HUES64 (cell line): ENCODE data around the gene TARS3.

ENCODE experiments used
- H3K27ac ChIP-seq: 2 replicates; pipeline ENCODE4 v1.7.0; 2013; ENCODE audit warnings: low read depth, low read length, inconsistent platforms
- H3K27me3 ChIP-seq: 2 replicates; pipeline ENCODE4 v1.6.1; 2013; ENCODE audit warnings: mild to moderate bottlenecking, low read length; ENCODE audit not compliant: insufficient read depth
- H3K36me3 ChIP-seq: 2 replicates; pipeline ENCODE4 v1.6.1; 2013; ENCODE audit warnings: mild to moderate bottlenecking, low read length; ENCODE audit not compliant: insufficient read depth
- H3K4me1 ChIP-seq: 2 replicates; pipeline ENCODE4 v1.6.1; 2013; ENCODE audit warnings: mild to moderate bottlenecking, low read length, moderate library complexity; ENCODE audit not compliant: insufficient read depth
- H3K4me3 ChIP-seq: 2 replicates; pipeline ENCODE4 v1.5.1; 2013; ENCODE audit warnings: mild to moderate bottlenecking, low read length, moderate library complexity
- H3K9ac ChIP-seq: 2 replicates; pipeline ENCODE4 v1.6.1; 2013; ENCODE audit warnings: mild to moderate bottlenecking, low read depth, low read length
- H3K9me3 ChIP-seq: 2 replicates; pipeline ENCODE4 v1.6.1; 2013; ENCODE audit warnings: low read depth, low read length; ENCODE audit not compliant: insufficient read depth
- WGBS: fragments of 150-250, 120-280 bp; methylation state at CpG from one replicate; pipeline ENCODE4 v1.1.7; 2013; ENCODE audit warnings: missing lambda C conversion rate; 5-methylcytosine and 5-hydroxymethylcytosine counted together

Gene TARS3

GRCh38 chr15:101697488-101697887 lies 26.8 kb downstream of the TARS3 start:
- H3K27ac ChIP-seq, result no peak overlapping the region
- H3K36me3 ChIP-seq, result peaks cover 46% of the 10 kb centered on the region
- H3K9ac ChIP-seq, result no peak overlapping the region
- WGBS, result 97% methylated on average over 7 of the region's 7 CpGs
- H3K4me1 ChIP-seq, result no peaks in the 10 kb centered on the region
- no peaks in the 10 kb centered on the region for H3K9me3 ChIP-seq
- H3K4me3 ChIP-seq, result no peak overlapping the region
- no peaks in the 10 kb centered on the region for H3K27me3 ChIP-seq

- Histone ChIP-seq H3K4me3 (no peak overlapping the region), H3K9me3 (no peaks in the 10 kb centered on the region), H3K27ac (no peak overlapping the region), H3K4me1 (no peaks in the 10 kb centered on the region), H3K9ac (no peak overlapping the region), H3K36me3 (peaks cover 45% of the 10 kb centered on the region), H3K27me3 (no peaks in the 10 kb centered on the region)
- 100% methylated on average over 1 of the region's 1 CpG for WGBS
Measured at GRCh38 chr15:101696829-101697228, 27.4 kb downstream of the TARS3 start.

- no peak overlapping the region for H3K4me3 ChIP-seq
- H3K9ac ChIP-seq, result no peak overlapping the region
- WGBS, result 98% methylated on average over 2 of the region's 2 CpGs
- H3K27ac ChIP-seq, result no peak overlapping the region
- H3K9me3 ChIP-seq, result no peaks in the 10 kb centered on the region
- H3K36me3 ChIP-seq, result peaks cover 26% of the 10 kb centered on the region
- no peaks in the 10 kb centered on the region for H3K27me3 ChIP-seq
- H3K4me1 ChIP-seq, result no peaks in the 10 kb centered on the region
Measured at GRCh38 chr15:101694261-101694660, 30.0 kb downstream of the TARS3 start.

GRCh38 chr15:101692801-101693598 lies 31.3 kb downstream of the TARS3 start:
- H3K4me1 ChIP-seq, result no peaks in the 10 kb centered on the region
- 94% methylated on average over 4 of the region's 4 CpGs for WGBS
- H3K9ac ChIP-seq, result no peak overlapping the region
- no peak overlapping the region for H3K27ac ChIP-seq
- H3K27me3 ChIP-seq, result no peaks in the 10 kb centered on the region
- H3K4me3 ChIP-seq, result no peak overlapping the region
- peaks cover 21% of the 10 kb centered on the region for H3K36me3 ChIP-seq
- H3K9me3 ChIP-seq, result no peaks in the 10 kb centered on the region

GRCh38 chr15:101689901-101690300 lies 34.4 kb downstream of the TARS3 start:
- Histone ChIP-seq H3K36me3 (peaks cover 21% of the 10 kb centered on the region), H3K27ac (no peak overlapping the region), H3K4me3 (no peak overlapping the region), H3K9me3 (no peaks in the 10 kb centered on the region), H3K9ac (no peak overlapping the region), H3K27me3 (no peaks in the 10 kb centered on the region), H3K4me1 (no peaks in the 10 kb centered on the region)
- WGBS, result 95% methylated on average over 5 of the region's 6 CpGs

GRCh38 chr15:101686718-101687117 lies 37.6 kb downstream of the TARS3 start:
- peaks cover 21% of the 10 kb centered on the region for H3K36me3 ChIP-seq
- H3K9ac ChIP-seq, result no peak overlapping the region
- H3K4me1 ChIP-seq, result no peaks in the 10 kb centered on the region
- no peak overlapping the region for H3K4me3 ChIP-seq
- no peaks in the 10 kb centered on the region for H3K27me3 ChIP-seq
- no peak overlapping the region for H3K27ac ChIP-seq
- H3K9me3 ChIP-seq, result no peaks in the 10 kb centered on the region
- WGBS, result 94% methylated on average over 2 of the region's 2 CpGs

- no peak overlapping the region for H3K4me3 ChIP-seq
- H3K4me1 ChIP-seq, result no peaks in the 10 kb centered on the region
- H3K9ac ChIP-seq, result no peak overlapping the region
- no peak overlapping the region for H3K27ac ChIP-seq
- H3K9me3 ChIP-seq, result no peaks in the 10 kb centered on the region
- H3K36me3 ChIP-seq, result peaks cover 21% of the 10 kb centered on the region
- WGBS, result no CpG with 5 or more reads among the region's 3 CpGs
- H3K27me3 ChIP-seq, result no peaks in the 10 kb centered on the region
Measured at GRCh38 chr15:101684877-101685276, 39.4 kb downstream of the TARS3 start.

GRCh38 chr15:101684384-101684783 lies 39.9 kb downstream of the TARS3 start:
- Histone ChIP-seq H3K4me3 (no peak overlapping the region), H3K27me3 (no peaks in the 10 kb centered on the region), H3K27ac (no peak overlapping the region), H3K4me1 (no peaks in the 10 kb centered on the region), H3K9me3 (no peaks in the 10 kb centered on the region), H3K36me3 (peaks cover 21% of the 10 kb centered on the region), H3K9ac (no peak overlapping the region)
- 88% methylated on average over 1 of the region's 1 CpG for WGBS

- WGBS, result 90% methylated on average over 2 of the region's 2 CpGs
- no peaks in the 10 kb centered on the region for H3K27me3 ChIP-seq
Measured at GRCh38 chr15:101679806-101680205, 44.5 kb downstream of the TARS3 start.

GRCh38 chr15:101676921-101677329 lies 47.3 kb downstream of the TARS3 start:
- Histone ChIP-seq H3K27me3 (no peaks in the 10 kb centered on the region), H3K9me3 (no peaks in the 10 kb centered on the region), H3K27ac (no peak overlapping the region), H3K9ac (no peak overlapping the region), H3K4me3 (no peak overlapping the region), H3K4me1 (no peaks in the 10 kb centered on the region), H3K36me3 (peaks cover 16% of the 10 kb centered on the region; the same call in 1 of the 2 replicates)
- 92% methylated on average over 4 of the region's 4 CpGs for WGBS

More at GRCh38 chr15:101679806-101680205, 44.5 kb downstream of the TARS3 start:
- Histone ChIP-seq H3K27ac (no peak overlapping the region), H3K9ac (no peak overlapping the region), H3K4me3 (no peak overlapping the region), H3K9me3 (no peaks in the 10 kb centered on the region), H3K4me1 (no peaks in the 10 kb centered on the region), H3K36me3 (peaks cover 14% of the 10 kb centered on the region)

GRCh38 chr15:101675796-101676582 lies 48.3 kb downstream of the TARS3 start:
- H3K4me3 ChIP-seq, result no peak overlapping the region
- no peak overlapping the region for H3K9ac ChIP-seq
- 68% methylated on average over 16 of the region's 16 CpGs for WGBS
- no peak overlapping the region for H3K27ac ChIP-seq
- H3K27me3 ChIP-seq, result no peaks in the 10 kb centered on the region
- peaks cover 22% of the 10 kb centered on the region for H3K36me3 ChIP-seq
- H3K9me3 ChIP-seq, result no peaks in the 10 kb centered on the region
- H3K4me1 ChIP-seq, result no peaks in the 10 kb centered on the region
